Measurements from ENCODE around the gene RNLS. TPM values are rescaled to one million over a fixed set of nuclear protein-coding genes. Genes with fewer than 3 reads are reported as not detected.

RNLS gene
- total and polyA plus RNA-seq, 12 donors, result 4.1 to 22.2 (median 17.5) TPM

DNA sequence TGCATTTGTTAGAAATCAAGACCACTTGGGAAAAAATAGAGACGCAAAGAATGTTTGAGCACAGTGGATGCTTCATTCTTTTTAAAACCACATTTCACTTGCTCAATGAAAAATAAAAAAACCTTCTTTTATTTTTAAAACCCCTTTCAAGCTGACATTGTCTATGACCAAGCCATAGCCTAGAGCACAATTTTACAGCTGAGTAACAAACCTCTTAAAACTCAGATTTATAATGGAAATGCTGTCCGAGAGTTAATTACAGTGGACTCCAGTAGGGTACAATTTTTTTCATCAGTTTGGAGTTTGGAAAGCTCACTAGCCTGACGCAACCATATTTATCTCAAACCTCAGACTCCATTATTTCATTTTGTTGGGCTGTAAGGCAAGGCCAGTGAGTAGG, 116.3 kb downstream of the RNLS start:
- ATAC-seq (no peak), DNase-seq (no peak)
- no peak overlapping the region for H3K4me3 ChIP-seq
- no peaks in the 10 kb centered on the region for H3K36me3 ChIP-seq
- intact Hi-C loops (cut with DNase I), result no loop called here
- no peaks in the 10 kb centered on the region for H3K9me3 ChIP-seq
- H3K27ac ChIP-seq, result no peak overlapping the region
- peaks cover 0 to 14% (median 9%) of the 10 kb centered on the region in 9 donors for H3K4me1 ChIP-seq
- TF ChIP-seq, protein P1, sequence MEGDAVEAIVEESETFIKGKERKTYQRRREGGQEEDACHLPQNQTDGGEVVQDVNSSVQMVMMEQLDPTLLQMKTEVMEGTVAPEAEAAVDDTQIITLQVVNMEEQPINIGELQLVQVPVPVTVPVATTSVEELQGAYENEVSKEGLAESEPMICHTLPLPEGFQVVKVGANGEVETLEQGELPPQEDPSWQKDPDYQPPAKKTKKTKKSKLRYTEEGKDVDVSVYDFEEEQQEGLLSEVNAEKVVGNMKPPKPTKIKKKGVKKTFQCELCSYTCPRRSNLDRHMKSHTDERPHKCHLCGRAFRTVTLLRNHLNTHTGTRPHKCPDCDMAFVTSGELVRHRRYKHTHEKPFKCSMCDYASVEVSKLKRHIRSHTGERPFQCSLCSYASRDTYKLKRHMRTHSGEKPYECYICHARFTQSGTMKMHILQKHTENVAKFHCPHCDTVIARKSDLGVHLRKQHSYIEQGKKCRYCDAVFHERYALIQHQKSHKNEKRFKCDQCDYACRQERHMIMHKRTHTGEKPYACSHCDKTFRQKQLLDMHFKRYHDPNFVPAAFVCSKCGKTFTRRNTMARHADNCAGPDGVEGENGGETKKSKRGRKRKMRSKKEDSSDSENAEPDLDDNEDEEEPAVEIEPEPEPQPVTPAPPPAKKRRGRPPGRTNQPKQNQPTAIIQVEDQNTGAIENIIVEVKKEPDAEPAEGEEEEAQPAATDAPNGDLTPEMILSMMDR (IDR thresholded peaks at IDR 0.05), result no peak
- 87 to 94% methylated on average over 3 of the region's 3 CpGs for WGBS, 2 donors
- no peaks in the 10 kb centered on the region for H3K27me3 ChIP-seq

DNA sequence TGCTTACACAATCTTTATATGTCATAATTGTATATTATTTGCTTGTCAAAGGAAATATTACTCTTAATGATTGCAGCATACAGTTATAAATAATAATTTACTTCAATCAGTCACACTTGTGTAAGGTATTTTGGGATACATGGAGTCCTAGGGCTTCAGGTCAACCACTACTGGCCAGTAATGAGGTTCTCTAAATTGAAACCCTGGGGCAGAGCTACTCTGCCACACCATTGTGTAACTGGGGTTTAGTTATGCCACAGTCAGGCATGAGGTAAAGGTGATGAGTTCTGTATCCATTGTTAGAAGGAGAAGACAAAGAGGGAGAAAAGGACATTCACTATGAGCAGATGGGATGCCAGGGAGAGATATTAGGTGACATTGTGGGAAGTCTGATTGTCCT, 117.4 kb downstream of the RNLS start:
- no peak overlapping the region for H3K27ac ChIP-seq
- intact Hi-C loops (cut with DNase I), result no loop called here
- no peak for ATAC-seq
- peaks cover 0 to 14% (median 9%) of the 10 kb centered on the region in 9 donors for H3K4me1 ChIP-seq
- H3K9me3 ChIP-seq, result no peaks in the 10 kb centered on the region
- H3K27me3 ChIP-seq, result no peaks in the 10 kb centered on the region
- no peak for DNase-seq
- no peak overlapping the region for H3K4me3 ChIP-seq
- TF ChIP-seq, protein P1 (IDR thresholded peaks at IDR 0.05), result no peak
- no peaks in the 10 kb centered on the region for H3K36me3 ChIP-seq

DNA sequence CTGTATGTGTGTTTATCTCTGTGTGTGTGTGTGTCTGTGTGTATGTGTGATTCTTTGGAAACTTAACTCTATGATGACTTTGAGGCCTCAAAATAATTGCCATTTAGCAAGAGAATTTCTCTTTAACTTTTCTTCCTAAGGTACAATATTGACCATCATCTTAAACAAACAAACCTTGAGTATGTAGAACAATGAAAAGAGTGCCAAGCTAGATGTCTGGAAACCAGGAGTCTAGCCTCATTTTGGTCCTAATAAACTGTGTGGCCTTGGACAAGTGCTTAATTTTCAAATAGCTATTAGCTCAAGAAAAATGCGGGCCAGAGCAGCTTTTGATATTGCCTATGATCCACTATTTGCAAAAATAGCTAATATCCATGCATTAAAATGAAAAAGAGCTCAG, 119.3 kb downstream of the RNLS start:
- Histone ChIP-seq H3K27me3 (no peaks in the 10 kb centered on the region), H3K4me1 (peaks cover 0 to 18% (median 9%) of the 10 kb centered on the region in 9 donors), H3K36me3 (no peaks in the 10 kb centered on the region), H3K4me3 (no peak overlapping the region), H3K27ac (no peak overlapping the region), H3K9me3 (no peaks in the 10 kb centered on the region)
- intact Hi-C loops (cut with DNase I), result no loop called here
- 93 to 98% methylated on average over 1 of the region's 1 CpG for WGBS, 2 donors
- no peak for DNase-seq
- no peak for ATAC-seq
- TF ChIP-seq, protein P1 (IDR thresholded peaks at IDR 0.05), result no peak

DNA sequence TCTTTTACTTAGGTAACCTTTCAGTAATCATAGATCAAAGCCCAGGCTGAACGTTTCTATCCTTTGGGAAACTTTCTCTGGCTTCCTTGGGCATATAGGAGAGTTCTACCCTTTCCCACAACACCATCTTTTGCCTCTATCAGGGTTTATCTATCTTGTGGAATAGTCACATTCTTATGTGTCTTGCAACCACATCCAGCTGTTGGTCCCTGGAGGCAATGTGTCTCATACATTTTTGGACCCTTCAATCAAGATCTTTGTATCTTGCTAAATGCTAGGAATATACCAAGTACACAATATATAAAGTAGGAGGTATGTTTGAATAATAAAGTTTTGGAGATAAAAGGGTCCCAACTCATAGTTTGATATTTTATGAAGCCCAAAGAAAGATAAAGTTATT, 121.7 kb downstream of the RNLS start:
- Histone ChIP-seq H3K36me3 (no peaks in the 10 kb centered on the region), H3K9me3 (no peaks in the 10 kb centered on the region), H3K27ac (no peak overlapping the region), H3K27me3 (no peaks in the 10 kb centered on the region), H3K4me3 (no peak overlapping the region), H3K4me1 (peaks cover 0 to 13% (median 0%) of the 10 kb centered on the region in 9 donors)
- intact Hi-C loops (cut with DNase I), result no loop called here
- no peak for DNase-seq
- ATAC-seq, result no peak
- TF ChIP-seq, protein P1 (IDR thresholded peaks at IDR 0.05), result no peak
- WGBS, 2 donors, result 52 to 59% methylated on average over 1 of the region's 1 CpG

Measured in heart right ventricle (tissue), 16 donors.